Erythroblast (primary cell): Measurements from ENCODE around the gene PARD3.

Source experiments
- GATA1 ChIP-seq: IDR thresholded peaks from 2 replicates; pipeline ENCODE4 v1.6.1; 2011; ENCODE audit warnings: low read depth, mild to moderate bottlenecking, control low read depth, low read length, moderate library complexity
- POLR2A ChIP-seq: IDR thresholded peaks from 2 replicates; pipeline ENCODE4 v1.6.1; 2011; ENCODE audit warnings: mild to moderate bottlenecking, low read length

DNA sequence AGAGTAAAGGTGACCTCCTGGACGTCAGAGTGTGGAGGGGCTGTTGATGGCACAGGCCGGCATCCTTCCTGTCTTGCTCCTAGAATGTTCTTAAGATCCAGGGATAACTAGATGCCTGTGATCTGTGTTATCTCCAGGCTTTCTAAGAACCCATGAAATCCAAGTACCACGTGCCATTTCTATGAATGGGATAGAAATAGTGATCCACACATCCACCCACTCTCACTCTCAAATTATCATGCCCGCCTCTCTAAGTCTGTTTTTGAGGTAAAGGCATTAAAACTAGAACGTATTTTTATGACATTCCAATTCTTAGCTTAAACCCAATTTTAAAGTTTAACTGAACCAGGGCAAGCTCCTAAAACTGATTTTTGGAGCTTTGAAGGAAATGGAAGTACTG, 622.5 kb downstream of the PARD3 start:
- TF ChIP-seq POLR2A (no peak), GATA1 (no peak)
